Measurements from ENCODE around the gene RFTN1.
"Not testable (repeated sequence)": the region's sequence is repeated elsewhere in the genome, so short reads cannot be mapped to it uniquely, and the experiment has no call there.

The RFTN1 gene

DNA sequence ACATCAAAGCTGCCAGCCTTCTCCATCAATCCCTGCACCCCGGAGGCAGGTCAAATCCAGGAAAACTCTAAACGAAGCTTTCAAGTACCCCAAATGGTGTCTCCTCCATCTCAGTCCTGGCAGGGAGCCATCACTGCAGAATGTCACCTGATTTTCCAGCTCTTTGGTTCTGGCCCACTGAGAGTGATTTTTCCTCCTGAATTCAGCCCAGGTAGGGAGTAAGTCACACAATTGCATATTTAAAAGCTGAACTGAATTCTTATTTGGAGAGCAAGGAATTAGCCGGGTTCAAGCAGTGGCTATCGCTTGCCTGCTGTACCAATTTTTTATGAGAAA, 5.3 kb downstream of the RFTN1 start:
- DNase-seq = no peak

DNA sequence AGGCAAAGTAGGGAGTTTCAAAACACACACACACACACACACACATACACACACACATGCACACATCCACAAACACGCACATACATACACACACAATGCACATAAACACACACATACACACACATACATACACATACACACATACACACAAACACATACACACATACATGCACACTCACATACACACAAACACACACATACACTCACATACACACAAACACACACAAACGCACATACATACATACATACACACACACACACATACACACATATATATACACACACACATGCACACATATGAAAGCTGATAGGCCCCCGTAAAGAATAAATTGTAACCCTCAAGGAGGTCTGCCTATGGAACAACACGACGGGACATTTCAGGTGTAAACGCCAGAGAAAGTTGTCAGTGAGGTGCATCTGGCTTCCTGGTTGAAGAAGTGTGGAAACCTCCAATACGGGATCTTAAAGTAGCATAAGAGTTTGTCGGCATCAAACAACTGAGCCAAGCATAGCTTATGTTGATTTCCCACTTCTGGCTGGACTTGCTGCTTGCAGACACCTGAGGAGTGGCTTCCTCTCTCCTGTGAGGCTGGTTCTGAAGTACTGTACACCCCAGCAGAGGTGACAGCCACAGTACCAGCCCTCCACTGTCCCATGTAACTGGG, 5.8 kb downstream of the RFTN1 start:
- no peak for DNase-seq

GRCh38 chr3:16506884-16507577, 6.5 kb downstream of the RFTN1 start:
- no peak for DNase-seq

DNA sequence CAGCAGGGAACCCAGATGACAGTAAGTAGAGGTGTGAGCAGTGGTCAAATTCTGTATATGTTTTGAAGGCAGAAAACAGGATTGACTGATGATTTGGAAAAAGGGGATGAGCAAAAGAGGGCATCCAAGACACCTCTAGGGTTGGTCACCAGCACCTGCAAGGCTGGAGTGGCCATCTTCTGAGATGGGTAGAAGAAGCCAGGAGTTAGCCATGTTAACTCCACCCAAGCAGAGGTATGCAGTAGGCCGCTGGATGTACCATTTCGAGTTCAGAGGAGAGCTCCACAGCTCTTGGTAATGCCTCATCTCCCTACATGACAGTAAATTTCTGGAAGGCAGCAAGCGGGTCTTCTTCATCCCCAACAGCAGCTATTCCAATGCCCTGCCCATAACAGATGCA, 7.0 kb downstream of the RFTN1 start:
- no peak for DNase-seq

- no peak for DNase-seq
Observed at GRCh38 chr3:16504692-16505091, 8.8 kb downstream of the RFTN1 start.

GRCh38 chr3:16504242-16504641, 9.3 kb downstream of the RFTN1 start:
- DNase-seq = no peak

DNA sequence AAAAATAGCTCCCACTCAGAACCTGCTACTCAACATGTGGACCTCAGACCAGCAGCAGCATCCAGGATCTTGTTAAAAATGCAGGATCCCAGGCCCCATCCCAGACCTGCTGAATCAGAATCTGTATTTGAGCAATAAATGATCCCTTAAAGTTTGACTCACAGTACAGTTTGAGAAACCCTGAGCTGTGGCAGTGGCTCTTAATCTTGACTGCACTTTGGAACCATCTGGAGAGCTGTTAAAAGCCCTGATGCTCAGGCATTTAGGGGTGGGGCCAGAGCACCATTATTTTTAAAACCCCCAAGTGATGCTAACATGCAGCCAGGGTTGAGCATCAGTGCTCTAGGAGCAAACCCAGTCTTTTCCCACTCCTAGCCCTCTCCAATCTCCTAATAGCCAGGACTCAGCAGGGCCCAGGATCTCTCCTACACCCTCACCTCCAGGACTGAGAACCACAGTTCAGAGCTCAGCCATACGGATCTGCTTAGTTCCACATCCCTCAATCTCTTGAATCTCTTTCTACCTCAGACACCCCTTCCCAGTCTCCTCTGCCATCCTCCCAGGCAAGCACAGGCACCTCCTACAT, 10.2 kb downstream of the RFTN1 start:
- no peak for DNase-seq

GRCh38 chr3:16502347-16502908, 11.1 kb downstream of the RFTN1 start:
- DNase-seq = no peak

- DNase-seq = no peak
Observed at GRCh38 chr3:16501376-16501775, 12.1 kb downstream of the RFTN1 start.

DNA sequence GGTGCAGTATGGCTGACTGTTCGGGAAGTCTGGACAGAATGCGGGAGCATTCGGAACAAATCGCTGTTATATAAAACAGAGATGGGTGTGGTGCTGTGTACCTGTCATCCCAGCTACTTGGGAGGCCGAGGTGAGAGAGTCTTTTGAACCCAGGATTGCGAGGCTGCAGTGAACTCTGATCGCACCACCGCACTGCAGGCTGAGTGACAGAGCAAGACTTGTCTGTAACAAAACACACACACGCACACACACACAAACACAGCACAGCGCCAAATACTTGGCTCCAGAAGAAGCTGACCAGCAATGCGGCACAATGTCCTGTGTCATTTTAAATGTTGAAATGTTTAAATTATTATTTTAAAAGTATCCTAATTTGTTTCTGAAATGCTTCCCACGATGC, 12.6 kb downstream of the RFTN1 start:
- no peak for DNase-seq

- DNase-seq = no peak
Observed at GRCh38 chr3:16500093-16500492, 13.4 kb downstream of the RFTN1 start.

DNA sequence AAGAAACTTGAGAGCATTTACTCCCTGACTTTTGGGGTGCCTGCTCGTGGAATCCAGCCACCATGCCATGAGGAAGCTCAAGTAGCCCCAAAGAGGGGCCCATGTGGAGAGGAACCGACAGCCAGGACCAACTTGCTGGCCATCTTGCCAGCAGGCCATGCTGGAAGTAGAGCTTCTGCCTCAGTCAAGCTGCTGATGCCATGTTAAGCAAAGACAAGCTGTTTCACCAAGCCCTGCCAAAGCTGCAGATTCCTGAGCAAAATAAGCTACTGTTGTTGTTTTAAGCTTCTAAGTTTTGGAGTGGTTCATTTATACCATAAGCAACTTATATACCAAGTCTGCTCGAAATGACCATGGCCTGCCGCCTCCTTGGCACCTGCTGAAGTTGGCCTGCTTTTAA, 14.1 kb downstream of the RFTN1 start:
- DNase-seq = no peak

DNA sequence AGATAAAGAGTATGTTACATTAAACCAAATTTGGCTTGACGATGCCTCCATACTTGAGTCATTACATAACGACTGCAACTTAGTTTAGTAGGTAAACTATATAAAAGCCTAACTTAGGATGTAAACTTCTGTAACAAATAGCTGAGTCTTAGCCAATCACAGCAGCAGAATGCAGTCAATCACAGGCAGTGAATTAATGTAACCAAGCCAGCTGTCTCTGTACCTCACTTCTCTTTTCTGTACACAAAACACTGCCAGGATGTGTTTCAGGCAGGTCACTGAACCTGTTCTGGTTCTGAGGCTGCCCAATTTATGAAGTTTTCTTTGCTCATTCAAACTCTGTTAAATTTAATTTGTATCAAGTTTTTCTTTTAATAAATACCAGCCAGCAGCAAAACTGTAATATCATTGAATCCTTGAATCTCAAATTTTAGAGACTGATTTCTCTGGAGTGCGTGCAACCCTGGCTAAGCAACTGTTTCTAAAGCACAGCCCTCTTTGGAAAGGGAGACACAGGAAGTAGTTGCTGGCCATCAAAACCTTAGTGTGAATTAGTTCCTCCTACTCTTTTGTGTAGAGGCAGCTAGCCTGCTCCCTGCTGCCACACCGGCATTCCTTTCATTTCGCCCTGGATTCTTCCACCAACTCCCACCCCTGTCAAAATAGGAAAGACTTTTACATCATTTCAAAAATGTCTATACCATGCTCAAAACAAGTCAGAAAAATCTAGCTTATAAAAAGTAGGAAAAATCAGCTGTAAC, 15.2 kb downstream of the RFTN1 start:
- no peak for DNase-seq

DNA sequence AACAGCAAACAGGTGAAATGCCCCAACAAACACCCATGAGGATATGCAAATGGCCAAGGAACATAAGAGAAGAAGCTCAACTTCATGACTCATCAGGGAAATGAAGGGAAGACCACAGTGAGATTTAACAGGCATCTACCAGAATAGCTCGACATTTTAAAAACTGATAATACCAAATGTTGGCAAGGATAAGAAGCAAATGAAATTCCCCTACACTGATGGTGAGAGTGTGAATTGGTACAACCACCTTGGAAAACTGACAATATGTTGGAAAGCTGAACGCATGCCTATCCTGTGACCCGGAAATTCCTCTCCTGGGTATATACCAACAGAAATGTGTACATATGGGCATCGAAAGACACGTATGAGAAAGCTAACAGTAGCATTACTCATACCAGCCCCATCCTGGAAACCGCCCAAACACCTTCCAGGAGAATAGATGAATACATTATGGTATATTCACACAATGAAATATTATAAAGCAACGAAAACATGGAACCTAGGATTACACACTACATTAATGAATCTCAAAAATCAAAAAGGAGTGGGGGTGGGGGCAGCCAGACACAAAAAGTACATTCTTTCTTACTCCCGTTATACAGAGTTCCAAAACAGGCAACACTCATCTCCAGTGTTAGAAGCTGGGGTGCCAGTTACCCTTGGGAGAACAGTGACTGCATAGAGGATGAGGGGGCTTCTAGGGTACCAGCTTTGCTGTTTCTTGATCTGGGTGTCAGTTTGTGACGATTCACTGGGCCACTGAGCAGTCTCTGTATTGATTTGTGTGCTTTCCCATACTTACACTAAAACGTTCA, 16.9 kb downstream of the RFTN1 start:
- no peak for DNase-seq

DNA sequence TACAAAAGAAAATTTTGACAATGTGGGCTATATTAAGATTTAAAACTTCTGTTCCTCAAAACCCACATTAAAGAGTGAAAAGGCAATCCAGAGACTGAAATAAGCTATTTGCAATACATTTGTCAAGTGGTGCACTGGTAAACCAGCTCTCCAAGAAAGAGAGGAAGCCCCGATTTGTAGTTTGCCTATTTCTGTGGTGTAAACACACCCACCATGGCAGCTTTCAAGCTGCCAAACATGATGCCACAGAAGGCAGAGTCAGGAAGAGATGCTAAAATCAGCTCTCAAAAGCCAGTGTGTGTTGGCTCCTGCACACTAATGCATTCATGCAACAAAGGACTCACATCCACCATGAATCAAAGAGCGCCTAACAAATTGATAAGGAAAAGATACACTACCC, 17.5 kb downstream of the RFTN1 start:
- DNase-seq = no peak

DNA sequence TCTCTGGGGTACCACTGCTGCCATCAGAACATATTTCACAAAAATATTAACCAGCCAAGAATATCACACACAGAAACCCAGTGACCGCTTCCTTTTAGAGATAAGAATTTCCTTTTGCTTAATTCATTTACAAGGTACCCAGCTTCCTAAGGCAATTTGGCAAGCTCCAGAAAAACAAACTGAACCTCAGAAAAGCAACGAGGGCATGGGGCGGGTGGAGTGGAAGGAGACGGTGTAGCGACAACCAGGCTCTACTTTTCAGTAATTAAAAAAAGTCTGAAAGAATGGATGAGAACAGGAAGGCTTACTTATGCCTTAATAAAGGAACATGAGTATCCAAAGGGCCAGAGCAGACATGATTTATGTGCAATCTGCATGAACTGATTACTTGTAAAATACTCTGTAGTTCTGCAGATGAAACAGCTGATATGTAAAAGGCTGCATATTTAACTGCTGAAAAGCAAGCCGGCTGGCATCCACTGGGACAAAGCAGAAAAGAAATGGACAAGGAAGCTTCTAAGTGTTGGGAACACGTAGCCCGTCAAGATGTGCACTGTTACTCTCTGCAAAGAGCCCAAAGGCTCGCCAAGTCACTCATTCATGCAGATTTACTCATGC, 18.6 kb downstream of the RFTN1 start:
- peak; percentile 30 for DNase-seq

GRCh38 chr3:16494094-16494493, 19.4 kb downstream of the RFTN1 start:
- no peak for DNase-seq

GRCh38 chr3:16490062-16490619, 23.4 kb downstream of the RFTN1 start:
- no peak for DNase-seq

GRCh38 chr3:16489326-16490061, 24.0 kb downstream of the RFTN1 start:
- DNase-seq = not testable (repeated sequence)

- DNase-seq = no peak
Observed at GRCh38 chr3:16488637-16489036, 24.9 kb downstream of the RFTN1 start.

Data from right kidney (tissue), 1 donor.